ENCODE results near the gene DIPK1A.

- TF ChIP-seq YY1 (IDR thresholded peaks at IDR 0.05; ENCODE audit: insufficient read depth, insufficient read length), result no peak
- TF ChIP-seq ZNF274 (IDR thresholded peaks at IDR 0.05; ENCODE audit: low read depth, low read length), result no peak
- TF ChIP-seq SUZ12 (IDR thresholded peaks at IDR 0.05; ENCODE audit: extremely low read depth, insufficient read depth, insufficient read length), result no peak
These were observed 73.8 kb downstream of the DIPK1A start for GRCh38 chr1:92887465-92887864.
